GM19099 (cell line): ENCODE data around the gene VWC2L.

Source experiments
- POLR2A ChIP-seq: IDR thresholded peaks from 3 replicates; pipeline ENCODE4 v1.6.1; 2011; ENCODE audit warnings: low read depth; ENCODE audit not compliant: insufficient read length; ENCODE audit errors: extremely low read depth

Gene VWC2L

GRCh38 chr2:214545898-214546542 is 135.2 kb downstream of the VWC2L start:
- no peak for TF ChIP-seq POLR2A

- TF ChIP-seq POLR2A, result no peak
Measured at GRCh38 chr2:214547931-214548330, 137.1 kb downstream of the VWC2L start.

GRCh38 chr2:214549946-214550345 is 139.1 kb downstream of the VWC2L start:
- TF ChIP-seq POLR2A, result no peak

- TF ChIP-seq POLR2A, result no peak
Measured at GRCh38 chr2:214550786-214551185, 139.9 kb downstream of the VWC2L start.

- no peak for TF ChIP-seq POLR2A
Measured at GRCh38 chr2:214557884-214558283, 147.0 kb downstream of the VWC2L start.

- no peak for TF ChIP-seq POLR2A
Measured at GRCh38 chr2:214558341-214558740, 147.5 kb downstream of the VWC2L start.

- TF ChIP-seq POLR2A, result no peak
Measured at GRCh38 chr2:214560176-214560575, 149.3 kb downstream of the VWC2L start.

- TF ChIP-seq POLR2A, result no peak
Measured at GRCh38 chr2:214560618-214561190, 149.8 kb downstream of the VWC2L start.

GRCh38 chr2:214565246-214565645 is 154.4 kb downstream of the VWC2L start:
- TF ChIP-seq POLR2A, result no peak

- TF ChIP-seq POLR2A, result no peak
Measured at GRCh38 chr2:214566457-214566856, 155.6 kb downstream of the VWC2L start.

- no peak for TF ChIP-seq POLR2A
Measured at GRCh38 chr2:214569419-214570035, 158.7 kb downstream of the VWC2L start.

GRCh38 chr2:214574084-214574781 is 163.4 kb downstream of the VWC2L start:
- TF ChIP-seq POLR2A, result no peak

- no peak for TF ChIP-seq POLR2A
Measured at GRCh38 chr2:214575030-214575429, 164.2 kb downstream of the VWC2L start.

GRCh38 chr2:214575465-214575864 is 164.6 kb downstream of the VWC2L start:
- TF ChIP-seq POLR2A, result no peak

GRCh38 chr2:214577769-214578168 is 166.9 kb downstream of the VWC2L start:
- no peak for TF ChIP-seq POLR2A

GRCh38 chr2:214578442-214578841 is 167.6 kb downstream of the VWC2L start:
- no peak for TF ChIP-seq POLR2A
